ENCODE measurements around the gene DIPK1C. TPM values are rescaled to one million over a fixed set of nuclear protein-coding genes. Genes with fewer than 3 reads are reported as not detected.

Gene DIPK1C
- total RNA-seq (not detected), total RNA-seq (0 to 0.22 (median 0) reads per million in 172 experiments)
- not detected for polyA plus RNA-seq (2013, experiment 1 of 2)
- 0.22 TPM for polyA plus RNA-seq (2013, experiment 2 of 2)

- ATAC-seq (ENCODE audit: poor library complexity) (peak; percentile 14), DNase-seq (peak in 1 of 14 experiments; percentile 16)
- Mint-ChIP-seq H3K9me3 (no peaks in the 10 kb centered on the region), H3K4me1 (ENCODE audit: low read depth) (peaks cover 21% of the 10 kb centered on the region), H3K36me3 (ENCODE audit: low read depth) (no peaks in the 10 kb centered on the region), H3K27ac (no peak within 1 kb of the TSS), H3K27me3 (peaks cover 66% of the 10 kb centered on the region), H3K4me3 (peak within 1 kb of the TSS; percentile 80)
- TF ChIP-seq, protein P1, sequence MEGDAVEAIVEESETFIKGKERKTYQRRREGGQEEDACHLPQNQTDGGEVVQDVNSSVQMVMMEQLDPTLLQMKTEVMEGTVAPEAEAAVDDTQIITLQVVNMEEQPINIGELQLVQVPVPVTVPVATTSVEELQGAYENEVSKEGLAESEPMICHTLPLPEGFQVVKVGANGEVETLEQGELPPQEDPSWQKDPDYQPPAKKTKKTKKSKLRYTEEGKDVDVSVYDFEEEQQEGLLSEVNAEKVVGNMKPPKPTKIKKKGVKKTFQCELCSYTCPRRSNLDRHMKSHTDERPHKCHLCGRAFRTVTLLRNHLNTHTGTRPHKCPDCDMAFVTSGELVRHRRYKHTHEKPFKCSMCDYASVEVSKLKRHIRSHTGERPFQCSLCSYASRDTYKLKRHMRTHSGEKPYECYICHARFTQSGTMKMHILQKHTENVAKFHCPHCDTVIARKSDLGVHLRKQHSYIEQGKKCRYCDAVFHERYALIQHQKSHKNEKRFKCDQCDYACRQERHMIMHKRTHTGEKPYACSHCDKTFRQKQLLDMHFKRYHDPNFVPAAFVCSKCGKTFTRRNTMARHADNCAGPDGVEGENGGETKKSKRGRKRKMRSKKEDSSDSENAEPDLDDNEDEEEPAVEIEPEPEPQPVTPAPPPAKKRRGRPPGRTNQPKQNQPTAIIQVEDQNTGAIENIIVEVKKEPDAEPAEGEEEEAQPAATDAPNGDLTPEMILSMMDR (IDR thresholded peaks at IDR 0.05), result no peak
- Histone ChIP-seq H3K9me3 (ENCODE audit: control insufficient read depth in 1 of 2, insufficient read depth in 1 of 2, low read length in 2 of 2) (peaks cover 0 to 8% of the 10 kb centered on the region in 2 experiments), H3K4me1 (ENCODE audit: insufficient read depth, low read length) (peaks cover 9% of the 10 kb centered on the region), H3K27ac (ENCODE audit: low read depth in 1 of 2, low read length in 2 of 2) (no peak within 1 kb of the TSS), H3K27me3 (ENCODE audit: control insufficient read depth in 1 of 2, insufficient read depth in 2 of 2, low read length in 2 of 2) (peaks cover 23 to 44% of the 10 kb centered on the region in 2 experiments), H3K4me3 (ENCODE audit: low read length) (no peak within 1 kb of the TSS), H3K36me3 (ENCODE audit: insufficient read depth, low read length) (no peaks in the 10 kb centered on the region)
- ChIA-PET POLR2A (no interaction called here), CTCF (no interaction called here)
- intact Hi-C loops (cut with DNase I, micrococcal nuclease), result no loop called here
Measured at GRCh38 chr18:74457043-74457724, at the start of gene DIPK1C. Gene DIPK1C (minus strand): TSS chr18:74457308. CDS start chr18:74457259, 49 bp downstream.

GRCh38 chr18:74506448-74507084 is 49.5 kb upstream of the DIPK1C start:
- H3K4me1 ChIP-seq (ENCODE audit: insufficient read depth, low read length), result no peaks in the 10 kb centered on the region
- no peaks in the 10 kb centered on the region for H3K27me3 Mint-ChIP-seq
- no peak for ATAC-seq (ENCODE audit: poor library complexity)
- intact Hi-C loops (cut with DNase I, micrococcal nuclease), result no loop called here
- H3K27ac ChIP-seq (ENCODE audit: low read depth in 1 of 2, low read length in 2 of 2), result no peak overlapping the region
- peaks cover 91% of the 10 kb centered on the region for H3K36me3 ChIP-seq (ENCODE audit: insufficient read depth, low read length)
- TF ChIP-seq, protein P1 (IDR thresholded peaks at IDR 0.05), result no peak
- H3K9me3 ChIP-seq (ENCODE audit: control insufficient read depth in 1 of 2, insufficient read depth in 1 of 2, low read length in 2 of 2), result no peaks in the 10 kb centered on the region
- ChIA-PET POLR2A (no interaction called here), CTCF (interaction anchor here (2.0 kb wide), 1 partner anchor 12 kb away, joined by 10 read pairs; no protein-coding TSS in a partner anchor)
- peaks cover 89% of the 10 kb centered on the region for H3K36me3 Mint-ChIP-seq (ENCODE audit: low read depth)
- no peaks in the 10 kb centered on the region for H3K27me3 ChIP-seq (ENCODE audit: control insufficient read depth in 1 of 2, insufficient read depth in 2 of 2, low read length in 2 of 2)
- H3K4me3 Mint-ChIP-seq, result no peak overlapping the region
- H3K4me3 ChIP-seq (ENCODE audit: low read length), result no peak overlapping the region
- DNase-seq, result no peak
- H3K9me3 Mint-ChIP-seq, result no peaks in the 10 kb centered on the region
- H3K4me1 Mint-ChIP-seq (ENCODE audit: low read depth), result peaks cover 4% of the 10 kb centered on the region
- no peak overlapping the region for H3K27ac Mint-ChIP-seq

DNA sequence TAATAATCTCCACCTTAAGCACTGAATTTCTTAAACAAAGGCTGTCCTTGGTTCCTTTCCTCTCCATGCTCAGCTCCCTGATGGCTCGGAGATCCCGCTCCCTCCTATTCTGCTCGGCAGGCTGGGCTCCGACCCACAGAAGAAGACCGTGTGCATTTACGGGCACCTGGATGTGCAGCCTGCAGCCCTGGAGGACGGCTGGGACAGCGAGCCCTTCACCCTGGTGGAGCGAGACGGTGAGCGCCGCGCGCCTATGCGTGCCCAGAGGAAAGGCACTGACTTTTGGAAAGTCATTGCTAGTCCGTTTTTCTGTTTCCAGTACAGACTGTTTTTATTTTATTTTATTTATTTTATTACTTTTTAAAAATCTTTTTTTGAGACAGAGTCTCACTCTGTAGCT is 48.7 kb upstream of the DIPK1C start:
- Histone ChIP-seq H3K27ac (ENCODE audit: low read depth in 1 of 2, low read length in 2 of 2) (no peak overlapping the region), H3K4me3 (ENCODE audit: low read length) (no peak overlapping the region), H3K27me3 (ENCODE audit: control insufficient read depth in 1 of 2, insufficient read depth in 2 of 2, low read length in 2 of 2) (no peaks in the 10 kb centered on the region), H3K4me1 (ENCODE audit: insufficient read depth, low read length) (peaks cover 6% of the 10 kb centered on the region), H3K36me3 (ENCODE audit: insufficient read depth, low read length) (peaks cover 91% of the 10 kb centered on the region), H3K9me3 (ENCODE audit: control insufficient read depth in 1 of 2, insufficient read depth in 1 of 2, low read length in 2 of 2) (no peaks in the 10 kb centered on the region)
- ChIA-PET POLR2A (no interaction called here), CTCF (interaction anchor here (2.0 kb wide), 1 partner anchor 12 kb away, joined by 10 read pairs; no protein-coding TSS in a partner anchor)
- H3K4me1 Mint-ChIP-seq (ENCODE audit: low read depth), result peaks cover 5% of the 10 kb centered on the region
- H3K27me3 Mint-ChIP-seq, result no peaks in the 10 kb centered on the region
- no peaks in the 10 kb centered on the region for H3K9me3 Mint-ChIP-seq
- DNase-seq, result no peak
- no peak overlapping the region for H3K4me3 Mint-ChIP-seq
- no peak overlapping the region for H3K27ac Mint-ChIP-seq
- no peak for ATAC-seq (ENCODE audit: poor library complexity)
- TF ChIP-seq, protein P1 (IDR thresholded peaks at IDR 0.05), result no peak
- H3K36me3 Mint-ChIP-seq (ENCODE audit: low read depth), result peaks cover 89% of the 10 kb centered on the region
- intact Hi-C loops (cut with DNase I, micrococcal nuclease), result no loop called here
